Naive B cell (primary cell): Measurements from ENCODE around the gene USE1. TPM values are rescaled to one million over a fixed set of nuclear protein-coding genes. Genes with fewer than 3 reads are reported as not detected.

Experiments used
- ATAC-seq, 2 donors: fragments of 150-1000 bp; cut with Tn5 transposase; 2 replicates each; pipeline ENCODE4 v1.10.0; 2021; ENCODE audit warnings: low read depth in 2 of 2, mild to moderate bottlenecking in 2 of 2, moderate library complexity in 2 of 2
- DNase-seq: peaks from one replicate; pipeline ENCODE4 v3.0.0; 2022
- H3K27ac Mint-ChIP-seq, 6 donors: one replicate each; pipeline ENCODE4 v1.8.0; 2020 to 2022; ENCODE audit warnings: mild to moderate bottlenecking in 6 of 6, mixed read lengths in 6 of 6, moderate library complexity in 5 of 6, inconsistent platforms in 2 of 6
- H3K27me3 Mint-ChIP-seq, 3 donors: one replicate each; pipeline ENCODE4 v1.8.0; 2021 to 2022; ENCODE audit warnings: mixed read lengths in 3 of 3, mild to moderate bottlenecking in 1 of 3
- H3K36me3 Mint-ChIP-seq, 2 donors: one replicate each; pipeline ENCODE4 v1.8.0; 2020 to 2022; ENCODE audit warnings: mixed read lengths in 2 of 2, inconsistent platforms in 1 of 2, mild to moderate bottlenecking in 1 of 2
- H3K4me1 Mint-ChIP-seq, 3 donors: one replicate each; pipeline ENCODE4 v1.8.0; 2020 to 2022; ENCODE audit warnings: mixed read lengths in 3 of 3, inconsistent platforms in 1 of 3, mild to moderate bottlenecking in 1 of 3, moderate library complexity in 1 of 3
- H3K4me3 Mint-ChIP-seq, 8 donors: one replicate each; pipeline ENCODE4 v1.8.0; 2020 to 2022; ENCODE audit warnings: mild to moderate bottlenecking in 8 of 8, mixed read lengths in 8 of 8, moderate library complexity in 8 of 8, inconsistent platforms in 2 of 8
- H3K9me3 Mint-ChIP-seq, 7 donors: one replicate each; pipeline ENCODE4 v1.8.0; 2020 to 2022; ENCODE audit warnings: mixed read lengths in 7 of 7, mild to moderate bottlenecking in 5 of 7, inconsistent platforms in 2 of 7, moderate library complexity in 1 of 7
- polyA plus RNA-seq, 6 donors: library from polyadenylated mRNA; unstranded; fragments of 300-500 nt; fragmentation: Illumina TruSeq; gene quantifications; one replicate each; pipeline ENCODE4 v1.2.3, GENCODE V29; 2021; ENCODE audit warnings: low read depth in 6 of 6

USE1 gene
- polyA plus RNA-seq, 6 donors from 2014 or later = 46.2 to 70.0 (median 58.7) TPM

- H3K27me3 Mint-ChIP-seq = no peaks in the 10 kb centered on the region
- DNase-seq = peak; percentile 62
- H3K9me3 Mint-ChIP-seq = no peaks in the 10 kb centered on the region
- no peak overlapping the region for H3K27ac Mint-ChIP-seq
- peak overlapping the region; percentile 71 to 88 (median 79) for H3K4me3 Mint-ChIP-seq
- ATAC-seq = peak; percentile 89 to 93
- H3K36me3 Mint-ChIP-seq = no peaks in the 10 kb centered on the region
- peaks cover 3 to 11% (median 6%) of the 10 kb centered on the region in 3 donors for H3K4me1 Mint-ChIP-seq
Observed at GRCh38 chr19:17235300-17235970, 20.3 kb downstream of the USE1 start.

GRCh38 chr19:17235971-17236777, 21.0 kb downstream of the USE1 start:
- Mint-ChIP-seq H3K27ac (no peak overlapping the region), H3K4me1 (peaks cover 3 to 11% (median 6%) of the 10 kb centered on the region in 3 donors)
- no peak for DNase-seq

GRCh38 chr19:17236811-17237543, 21.8 kb downstream of the USE1 start:
- H3K36me3 Mint-ChIP-seq = no peaks in the 10 kb centered on the region
- peak overlapping the region in 1 of 6 donors; percentile 61 for H3K27ac Mint-ChIP-seq

More at GRCh38 chr19:17235971-17236777, 21.0 kb downstream of the USE1 start:
- peak; percentile 11 to 14 for ATAC-seq
- H3K36me3 Mint-ChIP-seq = no peaks in the 10 kb centered on the region
- H3K9me3 Mint-ChIP-seq = no peaks in the 10 kb centered on the region
- H3K4me3 Mint-ChIP-seq = peak overlapping the region; percentile 20 to 80 (median 63)
- no peaks in the 10 kb centered on the region for H3K27me3 Mint-ChIP-seq

GRCh38 chr19:17237747-17238706, 22.9 kb downstream of the USE1 start:
- DNase-seq (no peak), ATAC-seq (no peak)
- H3K36me3 Mint-ChIP-seq = no peaks in the 10 kb centered on the region
- H3K4me1 Mint-ChIP-seq = peaks cover 7 to 18% (median 15%) of the 10 kb centered on the region in 3 donors
- H3K4me3 Mint-ChIP-seq = peak overlapping the region in 6 of 8 donors; percentile 26 to 84 (median 62)
- no peaks in the 10 kb centered on the region for H3K9me3 Mint-ChIP-seq
- peak overlapping the region in 1 of 6 donors; percentile 74 for H3K27ac Mint-ChIP-seq
- H3K27me3 Mint-ChIP-seq = no peaks in the 10 kb centered on the region

More at GRCh38 chr19:17236811-17237543, 21.8 kb downstream of the USE1 start:
- no peak for ATAC-seq
- no peak for DNase-seq
- Mint-ChIP-seq H3K4me3 (peak overlapping the region in 5 of 8 donors; percentile 12 to 84 (median 69)), H3K9me3 (no peaks in the 10 kb centered on the region), H3K27me3 (no peaks in the 10 kb centered on the region), H3K4me1 (peaks cover 3 to 11% (median 10%) of the 10 kb centered on the region in 3 donors)

- no peak for DNase-seq
- no peak for ATAC-seq
- Mint-ChIP-seq H3K27me3 (no peaks in the 10 kb centered on the region), H3K9me3 (no peaks in the 10 kb centered on the region), H3K27ac (peak overlapping the region in 2 of 6 donors; percentile 51 to 70), H3K4me1 (peaks cover 6 to 22% (median 8%) of the 10 kb centered on the region in 3 donors), H3K4me3 (peak overlapping the region in 2 of 8 donors; percentile 30 to 52), H3K36me3 (no peaks in the 10 kb centered on the region)
Observed at GRCh38 chr19:17240062-17240752, 25.1 kb downstream of the USE1 start.

GRCh38 chr19:17240826-17241399, 25.8 kb downstream of the USE1 start:
- Mint-ChIP-seq H3K27me3 (no peaks in the 10 kb centered on the region), H3K4me1 (peaks cover 6 to 22% (median 7%) of the 10 kb centered on the region in 3 donors), H3K27ac (peak overlapping the region in 2 of 6 donors; percentile 9 to 70), H3K36me3 (no peaks in the 10 kb centered on the region), H3K4me3 (peak overlapping the region in 2 of 8 donors; percentile 59 to 75), H3K9me3 (no peaks in the 10 kb centered on the region)
- DNase-seq (no peak), ATAC-seq (no peak)

- Mint-ChIP-seq H3K27me3 (no peaks in the 10 kb centered on the region), H3K4me1 (peaks cover 16 to 32% (median 21%) of the 10 kb centered on the region in 3 donors), H3K27ac (peak overlapping the region in 3 of 6 donors; percentile 51 to 75 (median 62)), H3K9me3 (no peaks in the 10 kb centered on the region), H3K4me3 (peak overlapping the region in 5 of 8 donors; percentile 4 to 82 (median 47)), H3K36me3 (no peaks in the 10 kb centered on the region)
- DNase-seq (no peak), ATAC-seq (no peak)
Observed at GRCh38 chr19:17242431-17243208, 27.5 kb downstream of the USE1 start.

GRCh38 chr19:17243211-17243829, 28.2 kb downstream of the USE1 start:
- Mint-ChIP-seq H3K9me3 (no peaks in the 10 kb centered on the region), H3K27ac (peak overlapping the region in 5 of 6 donors; percentile 20 to 75 (median 51)), H3K4me1 (peaks cover 16 to 32% (median 21%) of the 10 kb centered on the region in 3 donors), H3K4me3 (peak overlapping the region in 6 of 8 donors; percentile 5 to 82 (median 64)), H3K36me3 (no peaks in the 10 kb centered on the region), H3K27me3 (no peaks in the 10 kb centered on the region)
- DNase-seq = no peak
- ATAC-seq = no peak

GRCh38 chr19:17243830-17244617, 28.9 kb downstream of the USE1 start:
- no peaks in the 10 kb centered on the region for H3K27me3 Mint-ChIP-seq
- no peak for DNase-seq
- H3K27ac Mint-ChIP-seq = peak overlapping the region in 4 of 6 donors; percentile 20 to 74 (median 49)
- H3K4me1 Mint-ChIP-seq = peaks cover 16 to 32% (median 21%) of the 10 kb centered on the region in 3 donors
- no peak for ATAC-seq
- no peaks in the 10 kb centered on the region for H3K36me3 Mint-ChIP-seq
- no peaks in the 10 kb centered on the region for H3K9me3 Mint-ChIP-seq
- peak overlapping the region; percentile 44 to 80 (median 68) for H3K4me3 Mint-ChIP-seq
